GM19438 (cell line): ENCODE measurements around the gene MPZL1.

Source experiments
- ATAC-seq: cut with Tn5 transposase; IDR thresholded peaks from one replicate; pipeline ENCODE4 v1.9.1; 2021; ENCODE audit warnings: low read depth; ENCODE audit not compliant: unreplicated experiment

Gene MPZL1

DNA sequence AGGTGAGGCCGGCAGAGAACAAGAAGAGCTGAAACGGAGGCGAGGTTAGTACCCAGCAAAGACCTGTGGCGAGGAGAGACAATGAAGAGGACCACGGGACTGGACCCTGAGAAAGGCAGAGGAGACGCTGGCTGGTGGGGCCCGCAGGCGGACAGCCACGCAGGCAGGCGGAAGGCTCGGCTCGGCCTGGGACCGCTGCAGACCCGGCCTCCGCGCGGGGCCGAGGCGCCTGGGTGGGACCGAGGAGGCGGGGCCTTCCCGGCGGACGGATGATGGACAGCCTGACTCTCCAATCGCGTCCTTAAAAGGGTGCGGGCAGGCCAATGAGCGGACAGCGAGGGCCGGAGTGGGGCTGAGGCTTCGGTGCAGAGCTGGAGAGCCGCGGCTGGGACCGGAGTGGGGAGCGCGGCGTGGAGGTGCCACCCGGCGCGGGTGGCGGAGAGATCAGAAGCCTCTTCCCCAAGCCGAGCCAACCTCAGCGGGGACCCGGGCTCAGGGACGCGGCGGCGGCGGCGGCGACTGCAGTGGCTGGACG, at the start of gene MPZL1:
MPZL1 (plus strand) TSS at position 366 of the 535 bp plus-strand sequence. CDS start 170 bp downstream, outside the sequence.
- peak; percentile 84 for ATAC-seq

DNA sequence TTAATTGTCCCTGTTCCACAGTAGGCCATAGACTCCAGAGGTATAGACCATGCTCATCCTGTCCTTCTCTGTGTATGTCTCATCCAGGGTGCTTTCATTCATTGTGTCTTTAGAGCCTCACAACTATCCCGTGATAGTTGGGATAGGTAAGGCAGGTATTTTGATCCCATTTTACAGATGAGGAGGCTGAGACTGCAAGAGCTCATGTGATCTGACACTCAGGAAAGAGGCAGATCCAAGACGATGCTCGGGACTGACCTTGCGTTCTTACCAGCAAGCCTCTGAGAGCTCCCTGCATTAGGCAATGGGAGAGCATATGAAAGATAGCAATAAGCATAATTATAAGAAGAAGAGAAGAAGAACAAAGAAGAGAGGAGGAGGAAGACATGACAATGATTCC, 49.0 kb upstream of the MPZL1 start:
- ATAC-seq, result no peak

DNA sequence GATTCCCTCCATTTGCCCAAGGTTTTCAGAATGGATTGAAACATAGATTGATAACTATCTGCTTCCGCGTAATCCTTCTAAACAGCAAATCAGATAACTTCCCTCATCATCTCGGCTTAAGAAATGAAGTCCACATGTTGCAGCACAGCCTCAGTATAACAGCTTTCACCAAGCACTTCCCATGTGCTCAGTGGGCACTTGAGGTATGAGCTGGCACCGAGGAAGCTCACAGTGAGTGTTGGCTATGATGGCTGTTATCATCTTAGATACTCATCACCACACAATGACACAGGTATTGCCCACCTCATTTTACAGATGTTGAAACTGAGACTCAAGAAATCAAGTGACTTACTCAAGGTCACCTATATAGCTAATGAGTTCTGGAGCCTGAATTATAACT, 48.5 kb upstream of the MPZL1 start:
- ATAC-seq, result no peak

DNA sequence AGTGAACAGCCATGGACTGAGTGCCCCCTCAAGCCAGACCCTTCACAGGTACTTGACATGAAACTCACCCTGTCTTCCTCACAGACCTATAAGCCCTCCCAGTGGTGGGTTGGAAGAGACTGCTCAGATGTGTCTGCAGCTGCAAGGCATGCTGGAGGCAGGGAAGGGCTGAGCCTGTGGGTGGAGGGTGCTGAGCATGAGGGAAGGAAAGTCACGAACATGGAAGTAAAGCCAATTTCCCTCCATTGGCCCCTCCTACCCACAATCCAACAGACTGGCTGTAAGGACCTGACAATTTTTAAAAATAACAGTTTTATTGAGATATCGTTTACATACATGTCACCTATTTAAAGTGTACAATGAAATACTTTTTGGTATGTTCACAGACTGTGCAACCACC, 47.6 kb upstream of the MPZL1 start:
- no peak for ATAC-seq

DNA sequence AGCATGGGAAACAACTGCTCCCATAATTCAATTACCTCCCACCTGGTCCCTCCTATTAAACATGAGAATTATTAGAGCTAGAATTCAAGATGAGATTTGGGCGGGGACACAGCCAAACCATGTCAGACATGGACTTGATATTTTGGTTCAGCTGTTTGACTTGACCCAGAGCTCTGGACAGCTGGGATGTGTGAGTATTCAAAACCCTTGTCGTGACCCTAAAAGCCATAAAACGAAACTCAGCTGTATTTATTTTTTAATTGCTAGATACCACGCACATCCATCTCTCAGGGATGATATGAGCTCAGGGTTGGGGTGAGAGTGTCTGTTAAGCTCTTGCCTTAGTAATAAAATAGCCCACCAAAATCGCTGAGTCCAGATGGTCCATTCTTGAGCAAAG, 46.3 kb upstream of the MPZL1 start:
- no peak for ATAC-seq

DNA sequence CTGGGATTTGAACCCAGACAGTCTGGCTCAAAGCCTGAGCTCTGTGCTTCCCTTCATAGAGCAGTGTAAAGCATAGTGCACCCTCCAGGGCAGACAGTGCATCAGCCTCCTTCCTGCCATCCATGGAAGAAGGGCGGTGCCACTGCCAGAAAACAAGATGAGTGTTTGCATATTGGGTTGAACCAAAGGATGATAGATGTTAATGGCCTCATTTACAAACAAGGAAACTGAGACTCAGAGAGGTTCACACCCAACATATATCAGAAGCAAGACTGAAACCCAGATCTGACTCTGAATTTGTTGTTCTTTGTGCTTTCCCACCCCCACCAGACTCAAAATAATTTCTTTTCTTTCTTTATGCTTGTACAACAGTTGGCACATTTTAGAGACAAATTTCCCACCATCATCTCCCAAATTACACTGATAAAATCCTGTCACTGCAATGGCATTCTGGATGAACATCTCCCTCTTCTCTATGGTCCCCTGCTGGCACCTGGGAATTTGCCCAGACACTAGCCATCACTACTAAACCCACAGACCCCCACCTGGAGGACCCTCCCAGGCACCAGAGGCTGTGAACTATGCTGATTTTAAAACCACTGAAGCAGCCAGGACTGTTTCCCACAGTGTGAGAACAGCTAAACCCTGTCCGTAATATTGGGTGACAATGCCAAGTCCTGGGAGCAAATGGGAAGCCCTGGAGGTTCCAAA, 45.4 kb upstream of the MPZL1 start:
- peak; percentile 62 for ATAC-seq

DNA sequence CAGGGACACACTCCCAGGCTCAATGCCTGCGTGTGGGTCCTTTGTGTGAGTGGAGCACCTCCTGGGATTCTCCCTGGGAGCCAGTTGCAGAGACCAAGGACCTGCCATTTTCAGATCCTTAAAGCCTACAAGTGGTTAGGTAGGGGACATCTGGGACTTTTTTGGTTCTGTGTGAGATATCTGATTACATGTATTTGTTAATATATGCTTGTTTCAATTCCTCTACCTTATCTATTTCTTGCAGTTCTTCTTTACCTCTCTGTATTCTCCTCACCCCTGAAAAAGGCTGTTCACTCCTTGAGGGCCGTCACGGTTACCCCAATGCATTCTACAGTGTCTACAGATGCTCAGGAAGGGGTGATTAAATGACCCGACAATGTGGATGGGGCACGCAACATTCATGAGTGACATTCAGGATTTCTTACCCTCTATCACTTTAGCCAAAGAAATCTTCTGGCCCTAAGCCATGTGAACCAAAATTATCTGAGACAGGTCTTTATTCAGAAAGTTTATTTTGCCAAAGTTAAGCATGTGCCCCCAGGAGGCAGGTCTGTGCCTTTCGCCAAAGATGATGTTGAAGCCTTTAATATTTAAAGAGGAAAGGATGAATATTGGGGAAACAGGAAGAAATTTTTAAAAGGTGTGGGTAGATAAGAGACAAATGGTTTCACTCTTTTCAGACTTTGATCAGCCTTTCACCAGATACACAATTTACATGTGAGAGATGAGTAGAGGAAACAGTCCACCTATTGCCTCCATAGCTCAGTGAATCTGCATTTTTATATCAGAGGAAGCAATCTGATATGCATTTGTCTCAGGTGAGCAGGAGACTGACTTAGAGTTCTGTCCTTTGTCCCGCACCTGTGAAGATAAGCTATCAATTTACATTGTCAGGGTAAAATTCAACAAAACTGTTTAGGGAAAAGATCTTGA, 44.6 kb upstream of the MPZL1 start:
- no peak for ATAC-seq

DNA sequence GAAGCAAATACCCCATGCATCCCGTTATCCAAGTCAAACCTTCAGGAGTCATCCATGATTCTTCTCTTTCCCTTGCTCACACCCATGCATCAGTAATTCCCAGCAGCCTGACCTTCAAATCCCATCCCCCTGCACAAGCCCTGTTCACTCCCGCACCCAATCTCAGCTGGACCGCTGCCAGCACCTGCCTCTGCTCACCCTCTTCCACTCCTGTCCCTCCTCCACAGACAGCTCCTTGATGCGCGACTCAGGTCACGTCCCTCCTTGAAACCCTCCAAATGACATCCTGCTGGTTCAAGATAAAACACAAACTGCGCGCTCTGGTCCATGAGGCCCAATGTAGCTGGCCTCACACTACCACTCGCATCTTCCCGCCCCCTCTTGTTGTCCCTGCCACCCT, 43.4 kb upstream of the MPZL1 start:
- ATAC-seq, result no peak

DNA sequence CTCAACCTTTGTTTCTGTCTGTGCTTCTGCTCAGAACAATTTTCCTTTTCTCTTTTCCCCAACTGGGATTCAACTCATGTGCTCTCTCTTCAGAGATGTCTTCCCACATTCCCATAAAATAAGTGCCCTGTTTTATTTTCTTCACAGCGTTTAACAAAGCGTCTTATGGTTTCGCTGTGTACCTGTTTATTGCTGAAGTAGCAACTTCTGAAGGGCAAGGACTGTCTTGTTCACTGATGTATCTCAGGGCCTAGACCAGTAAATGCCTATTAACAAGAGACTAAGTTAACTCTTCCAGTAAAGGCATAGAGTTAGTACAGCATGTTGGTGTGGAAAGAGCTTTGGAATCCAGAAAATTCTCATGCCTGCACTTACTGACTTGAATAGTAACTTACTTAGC, 42.9 kb upstream of the MPZL1 start:
- ATAC-seq, result no peak

DNA sequence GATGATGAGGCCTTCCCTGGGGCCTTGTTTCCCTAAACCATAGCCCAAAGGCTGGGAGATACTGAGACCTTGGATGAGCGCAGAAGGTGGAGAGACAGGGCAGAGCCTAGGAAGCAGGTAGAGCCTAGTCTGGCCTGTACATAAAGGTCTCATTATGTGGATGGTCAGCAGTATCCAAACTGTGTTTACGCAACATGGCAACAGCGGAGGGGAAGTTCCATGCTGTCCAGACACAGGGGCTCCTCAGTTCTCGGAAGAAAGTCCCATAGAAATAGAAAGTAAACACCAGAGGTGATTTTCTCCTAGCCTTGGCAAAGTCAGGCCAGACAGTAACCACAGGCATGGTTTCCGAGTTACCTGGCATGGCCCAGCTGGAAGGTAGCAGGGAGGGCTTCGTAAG, 42.1 kb upstream of the MPZL1 start:
- ATAC-seq, result no peak

DNA sequence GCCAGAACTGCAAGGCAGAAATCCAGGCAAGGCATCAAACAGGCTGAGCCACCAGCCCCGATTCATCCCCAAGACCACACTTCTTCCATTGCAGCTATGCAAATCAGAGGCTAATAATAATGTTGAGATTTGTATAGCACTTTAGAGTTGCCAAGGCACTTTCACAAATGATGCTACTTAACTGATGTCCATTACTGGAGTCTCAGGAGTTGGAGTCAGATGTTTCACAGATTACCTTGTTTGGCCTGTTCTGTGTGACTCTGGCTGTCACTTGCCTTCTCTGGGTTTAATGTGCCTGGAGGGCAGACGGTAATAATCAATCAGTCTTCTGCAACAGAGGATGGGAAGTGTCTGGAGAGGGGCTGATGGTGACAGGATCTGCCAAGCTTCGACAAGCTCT, 40.8 kb upstream of the MPZL1 start:
- ATAC-seq, result no peak

DNA sequence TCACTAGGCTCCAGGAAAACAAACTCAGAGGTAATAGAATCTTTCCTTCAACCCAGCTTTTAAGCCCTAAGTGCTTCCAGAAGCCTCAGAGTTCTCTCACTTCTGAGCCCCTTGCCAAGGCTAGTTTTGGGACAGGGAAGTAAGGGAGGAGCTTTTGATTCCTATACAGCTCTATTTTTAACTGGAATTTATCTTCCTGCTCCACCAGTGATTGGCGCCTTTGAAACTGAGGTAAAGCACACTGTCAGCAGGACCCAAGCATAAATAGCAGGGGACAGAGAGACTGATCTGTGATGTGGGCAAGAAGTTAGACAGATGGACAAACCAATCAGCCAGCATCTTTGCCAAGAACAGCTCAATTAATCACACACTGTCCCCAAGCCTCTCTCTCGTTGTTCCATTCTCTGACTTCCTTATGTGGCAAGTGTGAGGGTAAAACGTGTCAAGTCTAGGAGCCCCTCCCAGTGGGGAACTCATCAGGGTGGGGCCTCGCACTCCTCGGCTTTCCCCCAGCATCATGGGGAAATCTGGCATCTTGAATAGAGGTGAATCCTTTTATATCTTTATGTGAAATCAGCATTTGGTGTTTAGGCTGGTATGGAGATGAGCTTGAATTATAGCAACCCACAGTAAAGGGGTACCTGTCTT, 40.2 kb upstream of the MPZL1 start:
- ATAC-seq, result no peak

DNA sequence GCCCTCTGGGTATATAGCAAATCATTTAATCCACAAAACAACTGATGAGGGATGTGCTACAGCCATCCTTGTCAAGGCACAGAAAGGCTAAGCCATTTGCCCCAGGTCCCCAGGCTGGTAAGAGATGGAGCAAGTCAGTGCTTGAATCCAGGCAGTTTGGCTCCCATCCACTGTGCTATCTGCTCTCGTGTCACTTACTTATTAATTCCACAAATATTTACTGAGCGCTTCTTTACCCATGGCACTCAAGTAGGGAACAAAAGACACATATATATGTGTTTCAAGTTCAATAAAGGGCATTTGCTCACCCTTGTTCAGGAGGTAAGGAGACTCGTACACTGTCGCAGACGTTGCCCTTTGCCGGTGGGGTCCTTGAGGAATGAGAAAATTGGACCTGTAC, 38.6 kb upstream of the MPZL1 start:
- ATAC-seq, result no peak

DNA sequence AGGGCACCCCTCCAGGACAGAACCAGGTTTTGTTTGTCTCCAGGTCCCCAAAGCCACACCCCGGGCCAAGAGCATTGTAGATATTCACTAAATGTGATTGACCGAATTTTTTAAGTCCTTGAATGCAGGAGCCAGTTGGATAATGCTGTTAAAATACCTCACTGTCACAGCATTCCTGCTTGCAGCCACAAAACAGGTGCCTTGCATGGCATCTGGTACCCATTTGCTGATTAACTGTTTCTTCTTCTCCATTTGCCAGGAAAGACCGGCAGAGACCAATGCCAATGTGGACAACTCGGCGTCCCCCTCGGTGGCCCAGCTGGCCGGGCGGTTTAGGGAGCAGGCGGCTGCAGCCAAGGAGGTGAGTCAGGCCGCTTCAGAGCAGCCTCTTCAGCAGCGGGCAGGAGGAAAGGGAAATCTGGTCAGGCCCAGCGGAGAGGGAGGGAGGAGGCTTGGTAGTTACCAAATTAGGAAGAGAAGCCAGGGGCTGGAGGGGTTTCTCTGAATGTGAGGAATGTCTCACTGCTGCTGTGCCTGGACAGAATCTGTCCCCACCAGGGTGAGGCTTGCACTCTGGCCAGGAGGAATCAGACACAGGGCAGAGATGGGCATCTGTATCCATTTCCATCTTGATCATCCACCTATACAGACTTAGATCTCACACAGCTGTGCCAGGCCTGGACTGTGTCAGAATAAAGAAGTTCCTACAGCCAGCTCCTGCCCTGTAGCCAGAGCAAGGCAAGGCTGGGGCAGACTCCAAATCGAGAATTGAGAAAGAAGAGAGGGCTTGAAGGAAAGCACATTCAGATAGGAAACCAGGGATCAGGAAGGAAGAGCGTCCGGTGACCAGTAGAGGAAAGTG, 37.9 kb upstream of the MPZL1 start:
- ATAC-seq, result no peak

DNA sequence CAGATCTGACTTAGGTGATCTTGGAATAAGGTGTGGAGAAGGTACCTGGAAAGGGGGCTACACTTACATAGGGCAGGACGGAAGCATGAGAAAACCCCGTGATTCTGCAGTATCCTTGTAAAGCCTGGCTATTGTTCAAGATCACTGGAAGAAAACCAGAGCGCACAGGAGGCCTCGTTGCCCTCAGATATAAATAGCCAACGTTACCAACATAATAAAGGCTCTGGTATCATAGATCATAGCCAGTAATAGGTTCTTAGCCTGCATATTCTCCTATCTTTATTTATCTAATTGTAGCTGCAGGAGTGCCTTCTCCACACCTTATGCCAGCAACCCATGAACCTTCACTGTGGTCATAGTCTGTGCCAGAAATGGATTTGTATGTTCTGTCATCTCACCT, 35.9 kb upstream of the MPZL1 start:
- no peak for ATAC-seq

DNA sequence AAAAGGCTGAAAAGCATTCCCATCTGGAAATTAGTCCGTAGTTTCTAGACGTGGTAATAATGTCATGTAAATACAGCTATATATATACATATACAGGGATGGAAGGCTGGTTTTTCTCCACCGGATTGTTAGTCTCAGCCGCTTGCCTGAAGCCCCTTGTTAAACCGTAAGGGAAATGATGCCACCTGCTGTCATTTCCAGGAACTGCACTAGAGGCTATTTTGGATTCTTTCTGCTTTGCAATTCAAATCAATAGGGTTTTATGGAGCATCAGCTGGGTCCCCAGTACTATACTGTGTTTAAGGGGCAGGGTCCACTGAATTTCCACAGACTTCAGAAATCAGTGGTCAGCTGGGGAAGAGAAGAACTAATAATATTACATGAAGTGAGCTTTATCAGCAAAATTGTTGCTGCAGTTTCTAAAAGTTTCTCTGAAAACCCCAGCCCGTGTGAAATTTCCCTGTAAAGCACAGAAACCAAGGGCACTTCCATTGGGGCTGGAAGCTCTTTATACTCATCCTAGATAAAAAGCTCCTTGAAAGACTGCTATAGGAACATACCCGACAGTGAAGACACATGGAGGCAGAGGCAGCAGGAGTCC, 33.8 kb upstream of the MPZL1 start:
- ATAC-seq, result peak; percentile 66

DNA sequence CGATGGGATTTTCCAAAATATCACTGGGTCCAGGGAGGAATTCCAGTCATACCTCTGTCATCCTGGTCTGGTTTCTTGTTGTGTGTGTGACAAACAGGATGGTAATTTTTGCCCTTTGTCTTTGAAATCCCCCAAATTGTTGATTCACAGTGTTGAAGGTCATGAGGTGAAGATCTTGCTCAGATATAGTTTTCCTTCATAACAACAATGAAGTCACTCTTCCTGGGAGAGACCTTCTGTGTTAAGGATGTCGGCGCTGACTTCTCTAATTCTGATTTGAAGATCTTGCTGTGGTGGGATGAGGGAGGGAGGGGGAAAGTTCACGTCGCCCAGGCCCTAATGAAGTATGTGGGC, 32.2 kb upstream of the MPZL1 start:
- ATAC-seq, result no peak

DNA sequence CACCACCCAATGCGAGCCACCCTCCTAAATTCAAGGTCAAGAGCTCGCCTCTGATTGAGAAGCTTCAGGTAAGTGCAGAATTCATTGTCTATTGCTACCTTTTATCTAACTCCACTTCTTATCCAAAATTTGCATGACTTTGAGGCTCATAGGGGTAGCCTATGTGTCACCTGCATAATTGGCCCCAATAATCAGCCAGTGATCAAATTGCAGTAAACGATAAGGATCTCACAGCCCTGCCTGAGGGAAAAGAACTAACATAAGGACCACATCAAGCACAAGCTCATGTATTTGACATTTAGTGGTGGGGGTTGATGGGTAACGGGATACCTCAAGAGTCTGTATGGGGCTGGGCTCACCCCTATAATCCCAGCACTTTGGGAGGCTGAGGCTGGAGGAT, 31.7 kb upstream of the MPZL1 start:
- no peak for ATAC-seq

DNA sequence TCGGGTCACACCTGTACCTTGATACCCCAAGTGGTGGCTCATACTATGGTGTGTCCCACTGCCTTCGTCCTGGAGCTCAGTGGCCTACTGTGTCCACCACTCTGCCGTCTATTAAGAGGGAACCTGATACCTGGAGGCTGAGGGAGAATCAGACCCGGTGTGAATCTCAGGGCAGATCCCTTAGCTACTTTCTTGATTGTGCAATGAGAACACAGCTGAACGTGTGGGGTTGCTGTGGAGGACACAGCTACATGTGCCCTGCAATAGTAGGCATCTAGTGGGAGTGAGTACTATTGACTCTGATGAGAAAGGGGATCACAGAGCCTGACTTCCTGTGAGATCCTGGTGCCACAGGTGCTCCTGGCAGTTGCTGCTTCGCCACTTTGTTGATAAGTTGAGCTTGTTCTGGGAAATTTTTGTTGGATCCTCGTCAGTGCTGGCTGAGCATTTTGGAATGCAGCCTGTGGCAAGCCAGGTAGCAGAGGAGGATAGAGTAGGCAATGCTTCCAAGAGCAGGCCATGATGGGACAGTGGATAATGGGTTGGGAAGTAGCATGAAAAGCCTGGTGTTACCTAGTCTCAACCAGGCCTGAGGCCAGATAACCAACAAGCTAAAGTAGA, 28.2 kb upstream of the MPZL1 start:
- no peak for ATAC-seq
